NCI-H187 treated with DMSO at 0.1 percent for 48 hours (cell line): ENCODE measurements around the gene PIK3CA.
"Not testable (repeated sequence)": the region's sequence is repeated elsewhere in the genome, so short reads cannot be mapped to it uniquely, and the experiment has no call there.

ENCODE experiments used
- DNase-seq: peaks from one replicate; lab custom pipeline; 2025; lab: John Stamatoyannopoulos, UW

The PIK3CA gene

GRCh38 chr3:179147873-179148615 is at the start of gene PIK3CA:
TSS of gene PIK3CA (plus strand) at chr3:179148357. CDS start at chr3:179198826, 50,469 bp downstream.
- DNase-seq: peak; percentile 96

GRCh38 chr3:179098388-179099077 is 49.6 kb upstream of the PIK3CA start:
- DNase-seq: no peak

DNA sequence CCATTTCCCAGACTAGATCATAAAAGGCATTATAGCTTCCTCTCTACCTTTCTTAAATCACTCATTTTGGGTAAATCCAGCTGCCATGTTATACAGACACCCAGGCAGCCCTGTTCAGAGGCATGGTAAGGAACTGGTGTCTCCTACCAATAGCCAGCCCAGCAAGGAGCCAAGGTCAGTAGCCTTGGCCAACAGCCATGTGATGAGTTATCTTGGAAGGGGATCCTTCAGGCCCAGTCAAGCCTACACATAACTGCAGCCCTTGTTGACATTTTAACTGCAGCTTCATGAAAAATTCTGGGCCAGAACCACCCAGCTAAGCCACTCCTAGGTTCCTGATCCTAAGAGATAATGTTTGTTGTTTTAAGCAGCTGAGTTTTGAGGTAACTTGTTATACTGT is 47.5 kb upstream of the PIK3CA start:
- no peak for DNase-seq

GRCh38 chr3:179105881-179106280 is 42.3 kb upstream of the PIK3CA start:
- DNase-seq: no peak

- no peak for DNase-seq
Measured at GRCh38 chr3:179107617-179108016, 40.5 kb upstream of the PIK3CA start.

- DNase-seq: no peak
Measured at GRCh38 chr3:179108086-179108485, 40.1 kb upstream of the PIK3CA start.

DNA sequence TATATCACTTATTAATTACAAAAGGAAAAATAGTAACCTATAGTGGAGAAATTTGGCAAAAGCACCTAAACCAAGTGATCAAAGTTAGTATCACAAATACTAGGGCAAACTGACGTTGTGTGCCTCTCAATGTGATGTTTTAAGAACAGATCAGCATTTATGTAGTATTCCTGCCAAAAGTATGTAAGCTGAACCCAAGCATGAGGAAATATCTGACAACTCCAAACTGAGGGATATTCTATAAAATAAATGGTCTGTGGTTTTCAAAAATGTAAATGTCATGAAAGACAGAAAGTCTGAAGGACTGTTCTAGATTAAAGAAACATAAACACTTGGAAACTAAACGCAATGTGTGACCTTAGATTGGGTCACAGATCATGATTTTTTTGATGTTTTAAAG is 34.3 kb upstream of the PIK3CA start:
- DNase-seq: no peak

DNA sequence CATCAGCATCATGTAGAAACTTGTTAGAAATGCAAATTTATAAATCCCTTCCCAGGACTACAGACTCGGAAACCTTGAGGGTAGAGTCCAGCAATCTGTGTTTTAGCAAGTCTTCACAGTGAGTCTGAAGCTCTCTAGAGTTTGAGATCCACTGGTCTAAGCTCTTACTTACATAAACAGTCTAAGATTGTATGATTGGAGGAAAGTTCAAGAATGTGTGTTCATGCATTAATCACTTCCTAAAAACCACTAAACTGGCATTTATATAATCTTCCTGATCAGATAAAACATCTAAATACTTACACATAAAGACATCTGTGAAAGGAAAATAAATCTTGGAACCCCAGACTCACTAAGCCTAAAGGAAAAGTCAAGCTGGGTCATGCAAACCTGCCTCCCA is 32.7 kb upstream of the PIK3CA start:
- not testable (repeated sequence) for DNase-seq

DNA sequence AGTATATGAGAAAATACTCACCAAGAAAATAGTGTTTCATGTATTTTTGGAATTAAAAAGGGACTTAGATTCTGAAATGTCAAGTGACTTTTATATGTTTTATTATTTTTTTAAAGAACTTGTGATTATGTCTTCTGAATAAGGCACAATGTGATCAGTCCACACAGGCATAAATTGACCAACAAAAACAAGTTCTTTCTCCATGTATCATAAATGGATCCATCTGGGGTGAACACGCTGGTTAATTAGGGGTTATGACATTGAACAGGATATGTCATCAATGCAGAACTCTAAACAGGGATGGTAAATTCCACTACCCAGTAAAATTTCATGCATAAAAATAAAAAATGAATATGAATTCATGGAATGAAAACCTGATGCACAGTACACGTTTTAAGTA is 31.3 kb upstream of the PIK3CA start:
- no peak for DNase-seq

GRCh38 chr3:179132191-179132890 is 15.8 kb upstream of the PIK3CA start:
- not testable (repeated sequence) for DNase-seq

DNA sequence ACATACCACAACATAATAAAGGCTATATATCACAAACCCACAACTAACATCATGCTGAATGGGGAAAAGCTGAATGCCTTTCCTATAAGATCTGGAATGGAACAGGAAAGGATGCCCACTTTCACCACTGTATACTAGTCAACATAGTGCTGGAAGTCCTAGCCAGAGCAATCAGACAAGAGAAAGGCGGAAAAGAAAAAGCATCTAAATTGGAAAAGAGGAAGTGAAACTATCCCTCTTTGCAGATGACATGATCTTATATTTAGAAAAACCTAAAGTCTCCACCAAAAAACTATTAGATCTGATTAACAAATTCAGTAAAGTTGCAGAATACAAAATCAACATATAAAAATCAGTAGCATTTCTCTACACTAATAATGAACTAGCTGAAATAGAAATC is 14.6 kb upstream of the PIK3CA start:
- no peak for DNase-seq

GRCh38 chr3:179136195-179136594 is 12.0 kb upstream of the PIK3CA start:
- no peak for DNase-seq

DNA sequence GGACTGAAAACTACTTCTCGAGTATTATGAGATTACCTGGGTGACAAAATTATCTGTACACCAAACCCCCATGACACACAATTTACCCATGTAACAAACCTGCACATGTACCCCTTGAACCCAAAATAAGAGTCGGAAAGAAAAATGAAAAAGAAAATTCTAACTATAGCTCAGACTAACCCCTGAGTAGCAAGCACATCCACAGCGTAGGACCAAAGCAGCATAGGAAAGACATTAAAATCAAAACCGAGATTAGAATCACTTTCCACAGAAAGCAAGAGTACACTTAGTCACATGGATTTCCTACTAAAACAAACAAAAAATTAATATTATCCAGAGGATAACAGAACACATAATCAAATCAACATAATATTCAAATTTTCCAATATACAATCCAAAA is 6.3 kb upstream of the PIK3CA start:
- no peak for DNase-seq

DNA sequence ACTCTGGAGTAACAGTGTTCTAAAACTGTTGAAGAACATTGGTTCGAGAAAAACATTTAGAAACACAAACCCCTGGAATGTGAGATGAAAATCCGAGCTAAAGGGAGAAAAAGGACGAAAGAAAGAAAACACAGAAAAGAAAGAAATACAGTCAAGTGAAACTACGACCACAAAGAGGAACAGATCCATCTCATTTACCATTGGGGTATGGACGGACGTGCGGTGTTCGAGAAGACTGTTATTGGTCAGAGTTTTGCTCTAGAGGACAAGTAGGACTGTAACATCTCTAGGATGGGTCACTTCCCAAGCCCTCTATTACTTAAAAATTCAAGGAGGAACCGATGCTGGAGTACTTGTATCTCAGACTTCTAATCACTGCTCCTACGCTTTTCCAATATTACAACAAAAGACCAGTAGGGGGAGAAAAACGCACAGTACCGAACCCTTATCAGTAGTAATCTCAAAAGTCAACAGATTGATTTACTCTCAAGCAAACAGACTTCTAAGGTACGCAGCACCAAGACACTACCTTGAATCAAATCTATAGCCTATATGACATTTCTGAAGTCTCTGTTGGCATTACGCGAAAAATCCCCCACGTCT is 1.1 kb upstream of the PIK3CA start:
- DNase-seq: peak; percentile 77

- DNase-seq: no peak
Measured at GRCh38 chr3:179147514-179147872, 664 bp upstream of the PIK3CA start.

DNA sequence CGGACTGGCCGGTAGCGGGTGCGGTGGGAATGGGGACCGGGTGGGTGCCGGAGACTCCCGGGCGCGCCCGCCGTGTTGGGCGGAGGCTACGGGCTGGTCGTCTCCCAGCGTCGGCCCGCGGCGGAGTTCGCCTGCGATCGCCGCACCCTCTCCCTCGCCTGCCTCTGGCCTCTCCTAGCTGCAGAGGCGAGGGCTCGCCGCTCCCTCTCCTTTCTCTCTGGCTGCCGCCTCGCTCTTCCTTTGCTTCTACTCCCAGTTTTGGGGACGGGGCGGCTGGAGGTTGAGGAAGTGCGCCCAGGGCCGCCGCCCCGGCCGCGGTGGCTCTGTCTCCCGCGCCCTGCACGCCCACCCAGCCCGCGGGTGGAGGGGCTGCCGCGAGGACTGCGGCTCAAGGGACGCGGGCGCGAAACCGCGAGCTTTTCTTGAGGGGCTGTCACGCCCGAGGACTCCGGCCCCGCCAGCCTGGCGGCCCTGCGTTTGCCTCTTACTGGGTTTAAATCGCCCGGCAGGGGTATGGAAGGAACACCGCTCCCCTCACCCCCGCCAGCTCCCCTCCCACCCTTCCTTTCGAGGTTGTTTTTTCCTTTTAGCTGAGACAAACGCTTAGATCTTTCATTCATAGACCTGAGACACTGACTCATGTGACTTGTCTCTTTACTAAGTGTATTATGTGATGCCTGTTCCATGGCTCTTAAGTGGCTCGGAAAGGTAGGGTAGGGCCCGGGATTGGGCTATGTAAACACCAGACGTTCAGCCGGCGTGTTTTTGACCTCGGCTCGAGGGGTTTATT is 654 bp downstream of the PIK3CA start:
- DNase-seq: peak; percentile 65

- no peak for DNase-seq
Measured at GRCh38 chr3:179149406-179149867, 1.3 kb downstream of the PIK3CA start.

DNA sequence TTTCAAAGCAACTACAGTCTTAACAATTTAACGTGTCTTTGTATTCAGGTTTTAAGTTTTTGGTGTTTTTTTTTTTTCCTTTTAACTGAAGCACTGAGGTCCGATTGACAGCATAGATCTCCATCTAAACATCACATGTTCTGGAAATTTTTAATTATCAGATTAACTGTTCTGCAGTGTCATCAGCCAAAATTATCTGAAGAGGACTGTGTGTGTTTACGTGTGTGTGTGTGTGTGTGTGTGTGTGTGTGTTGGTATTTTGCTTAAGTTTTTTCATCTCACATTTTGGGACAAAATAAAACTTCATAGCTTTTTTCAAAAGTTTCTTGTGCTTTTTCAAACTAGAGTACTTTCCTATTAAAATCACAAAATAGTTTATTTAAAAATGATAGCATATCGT is 1.8 kb downstream of the PIK3CA start:
- DNase-seq: no peak

GRCh38 chr3:179150610-179151009 is 2.5 kb downstream of the PIK3CA start:
- DNase-seq: no peak

DNA sequence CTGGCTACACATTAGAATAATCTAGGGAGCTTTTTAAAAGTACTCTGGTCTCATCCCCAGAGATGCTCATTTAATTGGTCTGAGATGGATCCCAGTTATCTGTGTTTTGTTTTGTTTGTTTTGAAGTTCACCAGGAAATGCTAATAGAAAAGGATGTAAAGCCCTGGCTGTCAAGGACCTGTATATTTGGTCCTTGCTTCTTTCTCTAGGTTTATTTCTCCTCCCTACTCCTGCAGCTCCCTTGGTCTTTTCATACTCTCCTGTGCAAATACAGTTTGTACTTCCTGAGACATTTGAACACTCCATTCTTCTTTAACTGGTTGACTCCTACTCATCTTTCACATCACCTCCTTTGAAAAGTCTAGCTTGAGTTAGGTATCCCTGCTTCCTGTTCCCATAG is 3.3 kb downstream of the PIK3CA start:
- DNase-seq: no peak

GRCh38 chr3:179156170-179156569 is 8.0 kb downstream of the PIK3CA start:
- no peak for DNase-seq

GRCh38 chr3:179156775-179157174 is 8.6 kb downstream of the PIK3CA start:
- DNase-seq: no peak
